HepG2 (cell line): ENCODE data around the gene C11orf24. TPM values are rescaled to one million over a fixed set of nuclear protein-coding genes. Genes with fewer than 3 reads are reported as not detected.
A peak's percentile ranks its signal among the peaks of the same experiment; 100 is the strongest.

Source experiments
- BHLHE40 ChIP-seq: IDR thresholded peaks from 2 replicates; pipeline ENCODE4 v1.6.1; 2011; ENCODE audit warnings: low read length, improper control_type of control experiment
- ETV5 ChIP-seq: IDR thresholded peaks from 2 replicates; pipeline ENCODE4 v1.6.1; 2018; ENCODE audit warnings: missing biosample characterization, missing genetic modification reagents, inconsistent platforms, borderline replicate concordance
- GATAD1 ChIP-seq: IDR thresholded peaks from 2 replicates; pipeline ENCODE4 v1.6.1; 2016; ENCODE audit warnings: missing genetic modification reagents, missing compliant biosample characterization
- KMT2B ChIP-seq: IDR thresholded peaks from 2 replicates; pipeline ENCODE4 v1.6.1; 2016; ENCODE audit warnings: missing genetic modification reagents, missing compliant biosample characterization
- MAFK ChIP-seq, 2 experiments: IDR thresholded peaks in 1 of 2; conservative IDR thresholded peaks in 1 of 2; 2 replicates each; pipeline ENCODE4 v1.6.1; 2011; ENCODE audit warnings: improper control_type of control experiment in 2 of 2, low read length in 2 of 2
- MTA3 ChIP-seq: sonication (generic); formaldehyde crosslinking; IDR thresholded peaks from 2 replicates; pipeline ENCODE4 v1.4.0; 2020; ENCODE audit warnings: missing genetic modification reagents
- MYC ChIP-seq: sonication (generic); formaldehyde crosslinking; IDR thresholded peaks from 2 replicates; pipeline ENCODE4 v1.9.0; 2021; ENCODE audit warnings: missing genetic modification reagents, borderline replicate concordance
- REL ChIP-seq: sonication (generic); formaldehyde crosslinking; conservative IDR thresholded peaks from 2 replicates; pipeline ENCODE4 v1.8.0; 2022; ENCODE audit warnings: mild to moderate bottlenecking, missing genetic modification reagents, moderate library complexity
- ZBTB3 ChIP-seq: sonication (generic); formaldehyde crosslinking; IDR thresholded peaks from 2 replicates; pipeline ENCODE4 v1.4.0; 2020; ENCODE audit warnings: low read depth, mild to moderate bottlenecking, moderate library complexity, missing genetic modification reagents, borderline replicate concordance
- ZNF263 ChIP-seq: sonication (generic); formaldehyde crosslinking; IDR thresholded peaks from 2 replicates; pipeline ENCODE4 v1.4.0; 2020; ENCODE audit warnings: missing genetic modification reagents
- ZNF3 ChIP-seq: IDR thresholded peaks from 2 replicates; pipeline ENCODE4 v1.7.0; 2017; ENCODE audit warnings: inconsistent platforms
- ZNF710 ChIP-seq: sonication (generic); formaldehyde crosslinking; IDR thresholded peaks from 2 replicates; pipeline ENCODE4 v1.5.0; 2020; ENCODE audit warnings: mild to moderate bottlenecking, missing genetic modification reagents, borderline replicate concordance
- ZNF75D ChIP-seq: sonication (generic); formaldehyde crosslinking; IDR thresholded peaks from 2 replicates; pipeline ENCODE4 v1.8.1; 2023; ENCODE audit warnings: missing genetic modification reagents, mild to moderate bottlenecking, borderline replicate concordance
- polyA plus RNA-seq, 8 experiments: library from polyadenylated mRNA; depleted of rRNA in 3 of 8; stranded (reverse) in 7 of 8; unstranded in 1 of 8; fragments of >200 nt; fragmentation: Illumina TruSeq in 4 of 8; extraction: Trizol in 4 of 8; gene quantifications; 2 replicates each; pipeline versions ENCODE4 v1.2.1 to v1.2.3, GENCODE V29; 2011 to 2016; ENCODE audit warnings: low read depth in 4 of 8, missing spikeins in 1 of 8, mixed read lengths in 1 of 8; ENCODE audit not compliant: insufficient read depth in 1 of 8
- total RNA-seq, 5 experiments: library from RNA; depleted of rRNA; stranded (reverse); fragments of >200 nt; fragmentation: Illumina TruSeq; extraction: Trizol; gene quantifications; 2 replicates each; pipeline ENCODE4 v1.2.3, GENCODE V29; 2016; ENCODE audit warnings: low read depth in 1 of 5
- TF ChIP-seq, protein P1 (sequence below), 2 experiments: sonication (generic) in 1 of 2; formaldehyde crosslinking in 1 of 2; IDR thresholded peaks; 2 replicates each; pipeline versions ENCODE4 v1.4.0 to v1.6.1; 2016 to 2020; ENCODE audit warnings: borderline replicate concordance in 1 of 2, low read depth in 1 of 2, mild to moderate bottlenecking in 1 of 2, missing genetic modification reagents in 1 of 2
- TF ChIP-seq, protein P2 (sequence below): sonication (generic); formaldehyde crosslinking; IDR thresholded peaks from 2 replicates; pipeline ENCODE4 v1.8.0; 2022; ENCODE audit warnings: missing genetic modification reagents, mild to moderate bottlenecking, borderline replicate concordance
- TF ChIP-seq, protein P3 (sequence below): sonication (generic); formaldehyde crosslinking; IDR thresholded peaks from 2 replicates; pipeline ENCODE4 v1.4.0; 2020; ENCODE audit warnings: missing genetic modification reagents, borderline replicate concordance
- TF ChIP-seq, protein P4 (sequence below): sonication (generic); formaldehyde crosslinking; IDR thresholded peaks from 2 replicates; pipeline ENCODE4 v1.4.0; 2020; ENCODE audit warnings: missing genetic modification reagents

The C11orf24 gene
- total and polyA plus RNA-seq, 2 of the 13 experiments (the other 11 are each of a cell fraction or from before 2014, with no cell fraction given), result 52.9 to 55.5 TPM

DNA sequence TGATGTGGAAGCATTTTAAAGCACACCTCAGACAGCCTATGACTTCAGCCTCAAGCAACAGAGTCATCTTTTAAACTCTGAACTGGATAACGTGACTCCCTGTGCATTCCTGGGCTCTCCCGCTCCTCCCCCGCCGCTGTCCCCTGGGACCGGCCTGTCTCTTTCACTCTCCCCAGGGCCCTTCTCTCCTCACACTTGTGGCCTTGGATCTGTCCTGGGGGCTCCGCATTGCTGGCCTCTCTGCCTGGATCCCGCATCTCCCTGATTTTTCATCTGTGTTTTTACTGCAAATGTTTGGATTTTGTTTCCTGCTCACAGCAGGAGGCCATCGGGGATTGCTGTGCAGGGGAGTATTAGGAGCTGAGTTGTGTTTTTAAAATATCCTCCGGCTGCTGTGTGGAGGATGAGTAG is 15.4 kb downstream of the C11orf24 start (continued):
- TF ChIP-seq, protein P1, sequence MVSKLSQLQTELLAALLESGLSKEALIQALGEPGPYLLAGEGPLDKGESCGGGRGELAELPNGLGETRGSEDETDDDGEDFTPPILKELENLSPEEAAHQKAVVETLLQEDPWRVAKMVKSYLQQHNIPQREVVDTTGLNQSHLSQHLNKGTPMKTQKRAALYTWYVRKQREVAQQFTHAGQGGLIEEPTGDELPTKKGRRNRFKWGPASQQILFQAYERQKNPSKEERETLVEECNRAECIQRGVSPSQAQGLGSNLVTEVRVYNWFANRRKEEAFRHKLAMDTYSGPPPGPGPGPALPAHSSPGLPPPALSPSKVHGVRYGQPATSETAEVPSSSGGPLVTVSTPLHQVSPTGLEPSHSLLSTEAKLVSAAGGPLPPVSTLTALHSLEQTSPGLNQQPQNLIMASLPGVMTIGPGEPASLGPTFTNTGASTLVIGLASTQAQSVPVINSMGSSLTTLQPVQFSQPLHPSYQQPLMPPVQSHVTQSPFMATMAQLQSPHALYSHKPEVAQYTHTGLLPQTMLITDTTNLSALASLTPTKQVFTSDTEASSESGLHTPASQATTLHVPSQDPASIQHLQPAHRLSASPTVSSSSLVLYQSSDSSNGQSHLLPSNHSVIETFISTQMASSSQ (IDR thresholded peaks at IDR 0.05; ENCODE audit: low read depth), result no peak
- TF ChIP-seq, protein P1 (CRISPR knock-in tag; IDR thresholded peaks at IDR 0.05; ENCODE audit: borderline replicate concordance), result no peak
- TF ChIP-seq BHLHE40 (peak; percentile 67), MAFK (conservative IDR thresholded peaks at IDR 0.05 in 1 of 2, IDR thresholded peaks at IDR 0.05 in 1 of 2; ENCODE audit: low read length in 2 of 2) (no peak), ZNF263 (CRISPR knock-in tag) (peak; percentile 23; the same call in 1 of the 2 replicates), REL (CRISPR knock-in tag) (no peak), GATAD1 (CRISPR knock-in tag) (0 out of 2 replicates have a peak, but pooled peaks have one; percentile 25), ETV5 (no peak; the same call in 1 of the 2 replicates), ZNF3 (no peak), ZNF75D (CRISPR knock-in tag) (no peak), MTA3 (CRISPR knock-in tag) (no peak), KMT2B (CRISPR knock-in tag) (no peak), MYC (no peak), ZNF710 (CRISPR knock-in tag) (0 out of 2 replicates have a peak, but pooled peaks have one; percentile 25), ZBTB3 (no peak)
- TF ChIP-seq, protein P2, sequence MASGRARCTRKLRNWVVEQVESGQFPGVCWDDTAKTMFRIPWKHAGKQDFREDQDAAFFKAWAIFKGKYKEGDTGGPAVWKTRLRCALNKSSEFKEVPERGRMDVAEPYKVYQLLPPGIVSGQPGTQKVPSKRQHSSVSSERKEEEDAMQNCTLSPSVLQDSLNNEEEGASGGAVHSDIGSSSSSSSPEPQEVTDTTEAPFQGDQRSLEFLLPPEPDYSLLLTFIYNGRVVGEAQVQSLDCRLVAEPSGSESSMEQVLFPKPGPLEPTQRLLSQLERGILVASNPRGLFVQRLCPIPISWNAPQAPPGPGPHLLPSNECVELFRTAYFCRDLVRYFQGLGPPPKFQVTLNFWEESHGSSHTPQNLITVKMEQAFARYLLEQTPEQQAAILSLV, result no peak
- TF ChIP-seq, protein P3, sequence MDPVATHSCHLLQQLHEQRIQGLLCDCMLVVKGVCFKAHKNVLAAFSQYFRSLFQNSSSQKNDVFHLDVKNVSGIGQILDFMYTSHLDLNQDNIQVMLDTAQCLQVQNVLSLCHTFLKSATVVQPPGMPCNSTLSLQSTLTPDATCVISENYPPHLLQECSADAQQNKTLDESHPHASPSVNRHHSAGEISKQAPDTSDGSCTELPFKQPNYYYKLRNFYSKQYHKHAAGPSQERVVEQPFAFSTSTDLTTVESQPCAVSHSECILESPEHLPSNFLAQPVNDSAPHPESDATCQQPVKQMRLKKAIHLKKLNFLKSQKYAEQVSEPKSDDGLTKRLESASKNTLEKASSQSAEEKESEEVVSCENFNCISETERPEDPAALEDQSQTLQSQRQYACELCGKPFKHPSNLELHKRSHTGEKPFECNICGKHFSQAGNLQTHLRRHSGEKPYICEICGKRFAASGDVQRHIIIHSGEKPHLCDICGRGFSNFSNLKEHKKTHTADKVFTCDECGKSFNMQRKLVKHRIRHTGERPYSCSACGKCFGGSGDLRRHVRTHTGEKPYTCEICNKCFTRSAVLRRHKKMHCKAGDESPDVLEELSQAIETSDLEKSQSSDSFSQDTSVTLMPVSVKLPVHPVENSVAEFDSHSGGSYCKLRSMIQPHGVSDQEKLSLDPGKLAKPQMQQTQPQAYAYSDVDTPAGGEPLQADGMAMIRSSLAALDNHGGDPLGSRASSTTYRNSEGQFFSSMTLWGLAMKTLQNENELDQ (CRISPR knock-in tag), result no peak
- TF ChIP-seq, protein P4, sequence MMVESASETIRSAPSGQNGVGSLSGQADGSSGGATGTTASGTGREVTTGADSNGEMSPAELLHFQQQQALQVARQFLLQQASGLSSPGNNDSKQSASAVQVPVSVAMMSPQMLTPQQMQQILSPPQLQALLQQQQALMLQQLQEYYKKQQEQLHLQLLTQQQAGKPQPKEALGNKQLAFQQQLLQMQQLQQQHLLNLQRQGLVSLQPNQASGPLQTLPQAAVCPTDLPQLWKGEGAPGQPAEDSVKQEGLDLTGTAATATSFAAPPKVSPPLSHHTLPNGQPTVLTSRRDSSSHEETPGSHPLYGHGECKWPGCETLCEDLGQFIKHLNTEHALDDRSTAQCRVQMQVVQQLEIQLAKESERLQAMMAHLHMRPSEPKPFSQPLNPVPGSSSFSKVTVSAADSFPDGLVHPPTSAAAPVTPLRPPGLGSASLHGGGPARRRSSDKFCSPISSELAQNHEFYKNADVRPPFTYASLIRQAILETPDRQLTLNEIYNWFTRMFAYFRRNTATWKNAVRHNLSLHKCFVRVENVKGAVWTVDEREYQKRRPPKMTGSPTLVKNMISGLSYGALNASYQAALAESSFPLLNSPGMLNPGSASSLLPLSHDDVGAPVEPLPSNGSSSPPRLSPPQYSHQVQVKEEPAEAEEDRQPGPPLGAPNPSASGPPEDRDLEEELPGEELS (CRISPR knock-in tag), result no peak
